Stimulated activated naive B cell treated with anti-CD40 and anti-IgM and Interleukin-4, amounts not matched to agents 10 μg/mL and 1 μg/mL and 100 μg/mL, for 72 hours (primary cell): ENCODE measurements around the gene NR1D1.
"Not testable (repeated sequence)": the region's sequence is repeated elsewhere in the genome, so short reads cannot be mapped to it uniquely, and the experiment has no call there.

Experiments used
- ATAC-seq, 2 donors: fragments of 150-1000 bp; cut with Tn5 transposase; replicated peaks; 2 replicates each; pipeline ENCODE4 v1.10.0; 2021; ENCODE audit warnings: moderate library complexity in 1 of 2
- DNase-seq: peaks from one replicate; pipeline ENCODE4 v3.0.0; 2021
- H3K27ac Mint-ChIP-seq: one replicate; pipeline ENCODE4 v1.8.0; 2022; ENCODE audit warnings: mild to moderate bottlenecking, mixed read lengths
- H3K27me3 Mint-ChIP-seq, 2 donors: one replicate each; pipeline ENCODE4 v1.8.0; 2022; ENCODE audit warnings: mixed read lengths in 2 of 2
- H3K36me3 Mint-ChIP-seq, 2 donors: one replicate each; pipeline ENCODE4 v1.8.0; 2022; ENCODE audit warnings: mixed read lengths in 2 of 2, mild to moderate bottlenecking in 1 of 2
- H3K4me1 Mint-ChIP-seq, 2 donors: one replicate each; pipeline ENCODE4 v1.8.0; 2022; ENCODE audit warnings: mixed read lengths in 2 of 2, mild to moderate bottlenecking in 1 of 2
- H3K4me3 Mint-ChIP-seq, 2 donors: one replicate each; pipeline ENCODE4 v1.8.0; 2022; ENCODE audit warnings: mild to moderate bottlenecking in 2 of 2, mixed read lengths in 2 of 2, moderate library complexity in 1 of 2
- H3K9me3 Mint-ChIP-seq, 2 donors: one replicate each; pipeline ENCODE4 v1.8.0; 2022; ENCODE audit warnings: mixed read lengths in 2 of 2, mild to moderate bottlenecking in 1 of 2

The NR1D1 gene

DNA sequence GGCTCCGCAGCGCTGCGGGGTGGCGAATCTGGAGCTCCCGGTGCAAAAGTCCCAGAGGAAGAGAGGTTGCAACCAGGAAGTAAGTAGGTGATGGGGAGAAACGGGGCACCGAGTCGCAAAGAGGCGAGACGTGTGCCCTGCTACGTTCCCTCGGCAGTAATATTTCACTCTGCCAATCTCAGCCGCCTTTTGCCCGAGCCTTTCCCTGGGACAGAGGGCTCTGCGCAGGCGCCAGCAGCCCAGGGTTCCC, at the start of gene NR1D1:
TSS of gene NR1D1 (minus strand) at position 171 of the 250 bp plus-strand sequence. CDS start 495 bp downstream, outside the sequence.
- DNase-seq: no peak
- no peaks in the 10 kb centered on the region for H3K27me3 Mint-ChIP-seq
- H3K4me3 Mint-ChIP-seq: peak within 1 kb of the TSS; percentile 90 to 95
- ATAC-seq: no peak
- peaks cover 0 to 4% of the 10 kb centered on the region in 2 donors for H3K9me3 Mint-ChIP-seq
- peaks cover 51 to 62% of the 10 kb centered on the region in 2 donors for H3K4me1 Mint-ChIP-seq
- peak within 1 kb of the TSS; percentile 81 for H3K27ac Mint-ChIP-seq
- H3K36me3 Mint-ChIP-seq: peaks cover 15 to 28% of the 10 kb centered on the region in 2 donors

DNA sequence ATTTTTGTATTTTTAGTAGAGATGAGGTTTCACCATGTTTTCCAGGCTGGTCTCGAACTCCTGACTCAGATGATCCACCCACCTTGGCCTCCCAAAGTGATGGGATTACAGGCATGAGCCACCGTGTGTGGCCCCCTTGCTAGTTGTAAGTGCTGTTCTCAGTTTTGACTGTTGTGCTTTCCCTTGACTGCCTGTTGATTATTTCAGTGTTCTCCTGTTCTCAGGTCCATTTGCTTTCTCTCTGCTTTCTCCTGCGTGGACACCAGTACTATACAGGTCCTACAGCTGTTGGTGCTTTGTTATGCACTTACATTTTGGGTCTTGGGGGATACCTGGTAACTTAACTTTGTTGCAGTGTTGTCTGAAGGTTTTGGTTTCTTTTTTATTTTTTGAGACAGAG, 48.1 kb upstream of the NR1D1 start:
- DNase-seq (no peak), ATAC-seq (no peak)
- H3K36me3 Mint-ChIP-seq: peaks cover 48 to 53% of the 10 kb centered on the region in 2 donors
- peaks cover 2 to 4% of the 10 kb centered on the region in 2 donors for H3K9me3 Mint-ChIP-seq
- H3K27me3 Mint-ChIP-seq: no peaks in the 10 kb centered on the region
- no peak overlapping the region for H3K4me3 Mint-ChIP-seq
- no peak overlapping the region for H3K27ac Mint-ChIP-seq
- peaks cover 33 to 61% of the 10 kb centered on the region in 2 donors for H3K4me1 Mint-ChIP-seq

DNA sequence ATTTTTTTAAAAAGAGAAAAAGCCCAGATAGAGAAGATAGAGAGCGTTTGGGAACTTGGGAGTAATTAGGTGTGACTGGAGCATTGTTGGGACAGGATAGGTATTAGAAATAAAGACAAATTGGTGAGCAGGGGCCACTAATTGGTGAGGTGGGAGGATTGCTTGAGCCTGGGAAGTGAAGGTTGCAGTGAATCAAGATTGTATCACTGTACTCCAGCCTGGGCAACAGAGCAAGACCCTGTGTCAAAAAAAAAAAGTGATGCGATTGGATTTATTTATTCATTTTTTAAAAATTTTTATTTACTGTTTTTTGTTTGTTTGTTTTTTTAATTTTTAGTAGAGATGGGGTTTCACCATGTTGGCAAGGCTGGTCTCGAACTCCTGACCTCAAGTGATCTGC, 45.1 kb upstream of the NR1D1 start:
- Mint-ChIP-seq H3K27me3 (no peaks in the 10 kb centered on the region), H3K36me3 (peaks cover 46 to 56% of the 10 kb centered on the region in 2 donors), H3K4me1 (peaks cover 31 to 57% of the 10 kb centered on the region in 2 donors), H3K4me3 (no peak overlapping the region), H3K9me3 (no peaks in the 10 kb centered on the region), H3K27ac (no peak overlapping the region)
- DNase-seq: no peak
- no peak for ATAC-seq

DNA sequence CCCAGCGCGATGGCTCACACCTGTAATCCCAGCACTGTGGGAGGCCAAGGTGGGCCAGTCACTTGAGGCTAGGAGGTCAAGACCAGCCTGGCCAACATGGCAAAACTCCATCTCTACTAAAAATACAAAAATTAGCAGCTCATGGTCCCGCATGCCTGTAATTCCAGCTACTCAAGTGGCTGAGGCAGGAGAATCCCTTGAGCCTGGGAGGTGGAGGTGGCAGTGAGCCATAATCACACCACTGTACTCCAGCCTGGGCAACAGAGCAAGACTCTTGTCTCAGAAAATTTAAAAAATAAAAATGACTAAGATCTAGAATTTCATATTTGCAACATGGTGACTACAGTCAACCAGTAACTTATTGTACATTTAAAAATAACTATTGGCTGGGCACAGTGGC, 42.8 kb upstream of the NR1D1 start:
- not testable (repeated sequence) for H3K4me3 Mint-ChIP-seq, H3K27ac Mint-ChIP-seq, H3K9me3 Mint-ChIP-seq, H3K27me3 Mint-ChIP-seq, DNase-seq, ATAC-seq
- H3K36me3 Mint-ChIP-seq: peaks cover 25 to 43% of the 10 kb centered on the region in 2 donors
- peaks cover 30 to 42% of the 10 kb centered on the region in 2 donors for H3K4me1 Mint-ChIP-seq

DNA sequence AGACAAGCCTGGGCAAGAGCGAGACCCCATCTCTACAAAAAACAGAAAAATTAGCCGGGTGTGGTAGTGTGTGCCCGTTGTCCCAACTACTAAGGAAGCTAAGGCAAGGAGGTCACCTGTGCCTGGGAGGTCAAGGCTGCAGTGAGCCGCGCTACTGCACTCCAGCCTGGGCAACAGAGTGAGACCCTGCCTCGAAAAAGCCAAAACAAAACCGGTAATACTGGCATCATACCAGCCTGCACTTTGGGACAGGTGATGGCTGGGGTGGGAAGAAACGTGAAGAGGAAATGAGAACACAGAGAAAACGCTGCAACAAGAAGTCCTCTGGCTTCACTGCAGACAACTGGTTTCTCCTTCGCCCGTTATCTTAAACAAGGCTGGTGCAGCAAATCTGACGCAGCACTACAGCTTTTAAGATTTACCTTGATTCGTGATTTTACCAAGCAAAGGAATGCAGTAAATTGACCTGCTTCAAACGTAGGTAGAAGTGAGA, 39.2 kb upstream of the NR1D1 start:
- Mint-ChIP-seq H3K36me3 (peaks cover 18 to 46% of the 10 kb centered on the region in 2 donors), H3K4me1 (peaks cover 18 to 24% of the 10 kb centered on the region in 2 donors), H3K9me3 (no peaks in the 10 kb centered on the region), H3K27me3 (no peaks in the 10 kb centered on the region), H3K4me3 (peak overlapping the region; percentile 91 to 98), H3K27ac (peak overlapping the region; percentile 98)
- peak; percentile 23 to 29 for ATAC-seq
- DNase-seq: no peak

DNA sequence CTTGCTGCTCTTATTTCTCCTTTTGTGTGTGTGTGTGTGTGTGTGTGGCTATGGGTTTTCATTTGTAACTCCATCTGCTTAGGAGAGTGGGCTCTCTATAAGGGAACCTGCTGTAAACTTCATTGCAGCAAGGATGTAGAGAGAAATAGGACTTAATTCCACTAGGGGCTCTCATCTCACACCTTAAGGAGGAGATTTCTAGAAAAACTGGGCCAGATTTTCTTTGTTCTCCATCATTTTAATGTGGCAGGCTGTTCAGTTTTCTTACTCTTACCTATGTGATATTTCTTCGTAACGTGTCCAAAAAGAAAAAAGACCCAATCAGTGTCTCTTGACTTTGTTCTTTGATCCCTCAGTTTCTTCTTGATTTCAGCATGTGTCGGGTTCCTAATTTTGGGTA, 35.4 kb upstream of the NR1D1 start:
- Mint-ChIP-seq H3K4me1 (peaks cover 8 to 10% of the 10 kb centered on the region in 2 donors), H3K36me3 (peaks cover 36 to 64% of the 10 kb centered on the region in 2 donors), H3K27ac (peak overlapping the region; percentile 72), H3K9me3 (no peaks in the 10 kb centered on the region), H3K27me3 (no peaks in the 10 kb centered on the region), H3K4me3 (no peak overlapping the region)
- ATAC-seq: no peak
- DNase-seq: no peak

DNA sequence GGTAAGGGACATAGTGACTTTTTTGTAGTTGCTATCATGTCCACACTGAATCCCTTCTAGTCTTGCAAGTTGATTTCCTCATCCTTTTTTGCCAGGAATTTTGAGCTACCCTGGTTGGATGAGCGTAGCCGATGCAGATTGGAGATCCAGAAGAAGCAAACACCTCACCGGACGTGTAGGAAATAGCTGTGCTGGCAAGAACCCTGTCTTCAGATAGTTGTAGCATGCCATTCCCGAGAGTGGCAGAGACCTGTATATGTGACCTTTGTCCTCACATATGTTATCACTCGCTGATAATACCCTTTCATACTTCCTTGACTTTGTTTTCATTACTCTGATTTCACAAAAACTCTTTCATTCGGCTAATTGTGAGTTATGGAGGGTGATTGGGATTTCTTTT, 33.8 kb upstream of the NR1D1 start:
- no peak for DNase-seq
- H3K36me3 Mint-ChIP-seq: peaks cover 48 to 72% of the 10 kb centered on the region in 2 donors
- H3K4me1 Mint-ChIP-seq: peaks cover under 1 to 3% of the 10 kb centered on the region in 2 donors
- H3K27ac Mint-ChIP-seq: peak overlapping the region; percentile 25
- no peaks in the 10 kb centered on the region for H3K27me3 Mint-ChIP-seq
- H3K9me3 Mint-ChIP-seq: no peaks in the 10 kb centered on the region
- ATAC-seq: no peak
- H3K4me3 Mint-ChIP-seq: no peak overlapping the region

DNA sequence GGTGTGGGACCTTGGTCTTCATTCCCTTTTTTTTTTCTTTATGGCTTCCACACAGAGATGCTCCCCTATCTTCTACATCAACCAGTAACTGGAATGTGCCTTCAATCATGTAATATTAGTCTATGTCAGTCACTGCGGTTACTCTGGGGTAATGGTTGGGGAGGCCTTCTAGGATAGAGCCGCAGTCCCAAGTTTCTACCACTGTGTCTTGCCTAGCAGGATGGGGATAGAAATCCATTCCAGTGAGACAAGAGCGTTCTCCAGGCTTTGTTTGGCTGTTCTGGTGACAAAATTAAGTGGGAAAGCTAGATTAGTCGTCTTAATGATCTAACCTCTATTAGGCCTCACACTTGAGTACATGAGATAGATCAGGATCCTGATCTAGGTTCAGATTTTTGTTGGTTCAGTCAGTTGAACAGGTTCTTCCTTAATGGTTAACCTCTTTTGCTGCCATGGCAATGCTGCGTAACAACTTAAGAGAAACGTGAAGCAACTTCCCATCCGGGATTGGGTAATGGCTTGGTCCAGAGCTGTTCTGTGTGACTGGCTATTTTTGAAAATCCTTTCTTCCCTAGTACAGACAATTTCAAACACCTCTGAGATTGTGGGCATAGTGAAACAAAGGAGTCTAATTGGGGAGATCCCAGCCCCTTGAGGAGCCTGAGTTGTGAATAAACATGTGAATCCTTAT, 30.1 kb upstream of the NR1D1 start:
- no peak for DNase-seq
- Mint-ChIP-seq H3K4me1 (peaks cover 6 to 13% of the 10 kb centered on the region in 2 donors), H3K36me3 (peaks cover 60 to 70% of the 10 kb centered on the region in 2 donors), H3K4me3 (no peak overlapping the region), H3K27me3 (no peaks in the 10 kb centered on the region), H3K27ac (no peak overlapping the region), H3K9me3 (no peaks in the 10 kb centered on the region)
- ATAC-seq: no peak

DNA sequence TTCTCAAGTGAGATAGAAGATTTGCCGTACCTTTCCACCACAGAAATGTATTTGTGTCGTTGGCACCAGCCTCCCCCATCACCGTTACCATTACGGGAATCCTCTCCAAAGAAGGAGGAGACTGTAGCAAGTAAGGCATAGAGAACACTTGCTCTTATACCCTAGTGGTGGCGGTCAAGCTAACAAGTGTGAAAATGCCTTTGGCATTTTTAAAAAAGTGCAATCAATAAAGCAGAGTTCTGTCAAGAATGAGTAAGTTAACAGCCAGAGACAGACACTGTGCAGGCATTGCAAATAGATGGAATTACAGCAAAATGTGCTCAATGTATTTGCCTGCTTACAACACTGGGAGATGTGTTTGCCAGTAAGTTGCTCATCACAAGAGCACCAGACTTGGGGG, 29.1 kb upstream of the NR1D1 start:
- Mint-ChIP-seq H3K9me3 (no peaks in the 10 kb centered on the region), H3K4me3 (no peak overlapping the region), H3K27ac (no peak overlapping the region), H3K36me3 (peaks cover 54 to 65% of the 10 kb centered on the region in 2 donors), H3K4me1 (peaks cover 8 to 19% of the 10 kb centered on the region in 2 donors), H3K27me3 (no peaks in the 10 kb centered on the region)
- no peak for ATAC-seq
- DNase-seq: no peak

DNA sequence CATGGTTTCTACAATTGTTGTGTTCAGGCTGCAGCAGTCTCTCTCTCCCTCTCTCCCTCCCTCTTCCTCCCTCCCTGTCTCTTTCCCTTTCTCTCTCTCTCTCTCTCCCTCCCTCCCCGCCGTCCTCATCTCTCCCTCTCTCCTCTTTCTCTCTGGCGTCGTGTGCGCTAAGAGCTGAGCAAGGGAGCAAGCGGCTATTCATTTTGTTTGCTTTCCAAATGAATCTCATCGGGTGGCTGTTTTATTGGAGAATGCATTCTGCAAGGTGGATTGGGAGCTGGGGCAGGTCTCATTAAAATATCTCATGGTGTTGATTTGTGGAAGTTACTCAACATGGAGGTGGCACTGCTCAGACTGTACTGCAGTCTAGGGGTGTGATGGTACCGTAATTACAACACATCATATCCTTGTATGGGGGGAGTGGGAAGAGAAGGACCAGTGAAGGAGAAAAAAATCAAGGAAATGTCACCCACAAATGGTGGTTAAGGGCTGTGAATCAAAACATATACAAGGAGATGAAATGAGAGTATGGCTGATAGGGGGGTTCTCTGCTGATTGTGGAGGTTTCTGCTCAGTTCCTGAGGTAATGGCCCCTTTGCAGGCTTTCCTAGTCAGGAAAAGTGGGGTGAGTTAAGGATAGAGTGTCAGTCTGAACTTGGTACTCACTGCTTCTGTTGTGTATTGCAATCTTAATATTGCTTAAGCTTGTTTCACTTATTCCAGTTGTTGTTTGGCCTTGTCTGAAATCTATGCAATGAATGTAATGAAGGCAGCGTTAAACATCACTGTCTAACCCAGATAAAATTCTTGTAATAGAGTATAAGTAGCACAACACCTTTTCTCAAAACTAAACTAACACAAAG, 24.1 kb upstream of the NR1D1 start:
- H3K4me1 Mint-ChIP-seq: peaks cover 19 to 42% of the 10 kb centered on the region in 2 donors
- DNase-seq (no peak), ATAC-seq (no peak)
- no peaks in the 10 kb centered on the region for H3K9me3 Mint-ChIP-seq
- peaks cover 26 to 32% of the 10 kb centered on the region in 2 donors for H3K36me3 Mint-ChIP-seq
- peak overlapping the region; percentile 88 to 95 for H3K4me3 Mint-ChIP-seq
- H3K27ac Mint-ChIP-seq: no peak overlapping the region
- H3K27me3 Mint-ChIP-seq: no peaks in the 10 kb centered on the region

DNA sequence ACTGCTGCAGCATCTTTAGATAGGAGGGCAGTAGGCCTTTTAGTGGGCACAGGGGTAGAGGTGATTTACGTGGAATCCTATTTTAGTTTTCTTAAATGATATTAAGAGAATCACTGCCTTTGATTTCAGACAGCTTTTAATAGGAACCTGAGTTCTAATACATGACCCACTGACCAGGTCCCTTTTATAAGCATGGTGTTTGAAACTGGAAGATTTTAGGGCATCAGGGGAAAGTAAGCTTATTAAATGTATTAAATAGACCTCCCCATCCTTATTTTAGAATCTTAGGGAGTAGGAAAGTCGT, 23.4 kb upstream of the NR1D1 start:
- DNase-seq (no peak), ATAC-seq (no peak)
- Mint-ChIP-seq H3K4me3 (peak overlapping the region; percentile 88 to 95), H3K27me3 (no peaks in the 10 kb centered on the region), H3K36me3 (peaks cover 22 to 28% of the 10 kb centered on the region in 2 donors), H3K9me3 (no peaks in the 10 kb centered on the region), H3K4me1 (peaks cover 19 to 42% of the 10 kb centered on the region in 2 donors), H3K27ac (peak overlapping the region; percentile 79)

DNA sequence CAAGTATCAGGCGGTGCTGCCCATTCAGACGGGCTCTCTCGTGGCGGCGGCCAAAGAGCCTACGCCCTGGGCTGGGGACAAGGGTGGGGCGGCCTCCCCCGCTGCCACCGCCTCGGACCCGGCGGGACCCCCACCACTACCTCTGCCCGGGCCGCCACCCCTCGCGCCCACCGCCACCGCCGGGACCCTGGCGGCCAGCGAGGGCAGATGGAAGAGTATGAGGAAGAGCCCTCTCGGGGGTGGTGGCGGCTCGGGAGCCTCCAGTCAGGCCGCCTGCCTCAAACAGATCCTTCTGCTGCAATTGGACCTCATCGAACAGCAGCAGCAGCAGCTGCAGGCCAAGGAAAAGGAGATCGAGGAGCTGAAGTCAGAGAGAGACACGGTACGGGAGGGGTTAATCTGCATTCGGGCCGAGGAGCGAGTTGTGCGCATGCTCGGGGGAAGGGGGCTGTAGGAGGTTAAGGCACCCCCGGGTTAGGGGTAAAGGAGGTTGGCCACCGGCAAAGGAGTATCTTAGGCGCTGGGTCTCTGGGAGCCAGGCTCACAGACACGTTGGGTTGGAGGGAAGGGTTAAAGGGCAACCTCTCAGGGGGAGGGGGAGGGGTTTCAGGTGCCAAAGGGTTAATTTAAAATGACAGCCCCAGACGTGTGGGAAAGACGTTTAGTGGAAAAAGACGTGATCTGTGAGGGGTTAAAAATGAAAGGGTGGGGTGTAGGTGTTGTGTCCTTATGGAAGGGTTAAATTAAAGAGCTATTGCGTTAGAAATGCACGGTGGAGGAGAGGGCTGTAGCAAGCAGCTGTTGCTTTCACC, 22.8 kb upstream of the NR1D1 start:
- peak overlapping the region; percentile 79 for H3K27ac Mint-ChIP-seq

DNA sequence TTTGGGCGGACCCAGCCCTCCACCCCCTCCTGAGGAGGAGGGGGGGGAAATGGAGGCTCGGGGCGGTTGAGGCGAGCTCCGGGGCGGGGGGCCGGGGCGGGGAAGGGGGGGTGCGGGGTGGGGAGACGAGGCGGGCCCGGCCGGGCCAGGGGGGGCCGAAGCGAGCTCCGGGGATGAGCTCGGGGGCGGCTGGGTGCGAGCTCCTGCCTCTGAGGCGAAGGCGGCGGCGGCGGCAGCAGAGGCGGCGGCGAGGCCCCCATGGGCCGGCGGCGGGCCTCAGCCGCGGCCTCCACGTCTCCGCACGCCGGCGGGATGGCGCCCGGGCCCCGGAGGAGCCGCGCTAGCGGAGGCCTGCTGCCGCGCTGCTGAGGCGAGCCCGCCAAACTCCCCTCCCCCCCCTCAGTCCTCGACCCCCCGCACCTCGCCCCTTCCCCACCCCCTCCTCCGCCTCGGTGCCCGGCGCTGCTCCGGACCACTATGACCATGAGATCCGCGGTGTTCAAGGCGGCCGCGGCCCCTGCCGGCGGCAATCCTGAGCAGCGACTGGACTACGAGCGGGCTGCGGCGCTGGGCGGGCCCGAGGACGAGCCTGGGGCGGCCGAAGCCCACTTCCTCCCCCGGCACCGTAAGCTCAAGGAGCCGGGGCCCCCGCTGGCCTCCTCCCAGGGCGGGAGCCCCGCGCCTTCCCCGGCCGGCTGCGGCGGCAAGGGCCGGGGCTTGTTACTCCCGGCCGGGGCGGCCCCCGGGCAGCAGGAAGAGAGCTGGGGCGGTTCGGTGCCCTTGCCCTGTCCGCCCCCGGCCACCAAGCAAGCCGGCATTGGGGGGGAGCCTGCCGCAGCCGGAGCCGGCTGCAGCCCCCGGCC, 22.0 kb upstream of the NR1D1 start:
- no peaks in the 10 kb centered on the region for H3K27me3 Mint-ChIP-seq
- H3K36me3 Mint-ChIP-seq: peaks cover 18 to 24% of the 10 kb centered on the region in 2 donors
- peaks cover 24 to 45% of the 10 kb centered on the region in 2 donors for H3K4me1 Mint-ChIP-seq
- peak; percentile 50 to 52 for ATAC-seq
- peak overlapping the region; percentile 73 for H3K27ac Mint-ChIP-seq
- H3K4me3 Mint-ChIP-seq: peak overlapping the region; percentile 88 to 95
- H3K9me3 Mint-ChIP-seq: no peaks in the 10 kb centered on the region
- peak; percentile 29 for DNase-seq

More for the DNA sequence above, 22.8 kb upstream of the NR1D1 start:
- DNase-seq (peak; percentile 27), ATAC-seq (peak; percentile 30 to 44)
- H3K4me3 Mint-ChIP-seq: peak overlapping the region; percentile 88 to 95
- peaks cover 22 to 28% of the 10 kb centered on the region in 2 donors for H3K36me3 Mint-ChIP-seq
- H3K27me3 Mint-ChIP-seq: no peaks in the 10 kb centered on the region
- H3K9me3 Mint-ChIP-seq: no peaks in the 10 kb centered on the region
- peaks cover 21 to 45% of the 10 kb centered on the region in 2 donors for H3K4me1 Mint-ChIP-seq
